HG02763 (cell line): ENCODE measurements around the gene APBA2.
A peak's percentile ranks its signal among the peaks of the same experiment; 100 is the strongest.
"Not testable (repeated sequence)": the region's sequence is repeated elsewhere in the genome, so short reads cannot be mapped to it uniquely, and the experiment has no call there.

Experiments used
- ATAC-seq: cut with Tn5 transposase; IDR thresholded peaks from one replicate; pipeline ENCODE4 v1.9.1; 2021; ENCODE audit warnings: mild to moderate bottlenecking, moderate library complexity; ENCODE audit not compliant: unreplicated experiment

APBA2 gene

GRCh38 chr15:29097971-29098370, 212.2 kb downstream of the APBA2 start:
- no peak for ATAC-seq

- no peak for ATAC-seq
Observed at GRCh38 chr15:29098652-29099051, 212.9 kb downstream of the APBA2 start.

GRCh38 chr15:29099131-29099880, 213.5 kb downstream of the APBA2 start:
- ATAC-seq, result no peak

- no peak for ATAC-seq
Observed at GRCh38 chr15:29100486-29101000, 214.8 kb downstream of the APBA2 start.

- no peak for ATAC-seq
Observed at GRCh38 chr15:29101491-29101890, 215.7 kb downstream of the APBA2 start.

- ATAC-seq, result not testable (repeated sequence)
Observed at GRCh38 chr15:29102173-29102794, 216.5 kb downstream of the APBA2 start.

GRCh38 chr15:29102911-29103823, 217.4 kb downstream of the APBA2 start:
- ATAC-seq, result no peak

GRCh38 chr15:29103824-29104565, 218.2 kb downstream of the APBA2 start:
- peak; percentile 45 for ATAC-seq

GRCh38 chr15:29104566-29104880, 218.7 kb downstream of the APBA2 start:
- no peak for ATAC-seq

GRCh38 chr15:29105151-29105854, 219.5 kb downstream of the APBA2 start:
- ATAC-seq, result no peak

- no peak for ATAC-seq
Observed at GRCh38 chr15:29106116-29106515, 220.3 kb downstream of the APBA2 start.

GRCh38 chr15:29106551-29107290, 220.9 kb downstream of the APBA2 start:
- no peak for ATAC-seq

- no peak for ATAC-seq
Observed at GRCh38 chr15:29107291-29107890, 221.6 kb downstream of the APBA2 start.

- ATAC-seq, result no peak
Observed at GRCh38 chr15:29107971-29108645, 222.3 kb downstream of the APBA2 start.

- ATAC-seq, result no peak
Observed at GRCh38 chr15:29109762-29110161, 224.0 kb downstream of the APBA2 start.

- ATAC-seq, result no peak
Observed at GRCh38 chr15:29110176-29110575, 224.4 kb downstream of the APBA2 start.

- no peak for ATAC-seq
Observed at GRCh38 chr15:29110733-29111132, 225.0 kb downstream of the APBA2 start.

- ATAC-seq, result no peak
Observed at GRCh38 chr15:29111705-29112281, 226.0 kb downstream of the APBA2 start.
